RWPE1 (cell line): Measurements from ENCODE around the gene EIF3A.

Experiments
- CTCF ChIA-PET: fragments of 350-600 bp; sonication (Branson Sonifier 250); formaldehyde crosslinking; extraction: SDS; loops from one replicate; lab custom pipeline; 2021; lab: Yijun Ruan, JAX
- POLR2A ChIA-PET: fragments of 400-600 bp; formaldehyde crosslinking; extraction: SDS; loops from one replicate; lab custom pipeline; 2020; ENCODE audit warnings: antibody characterized with exemption; ENCODE audit not compliant: low non-redundant PET; lab: Yijun Ruan, JAX
- DNase-seq: peaks from one replicate; pipeline ENCODE4 v3.0.0; 2012; ENCODE audit warnings: low spot score
- H3K27ac ChIP-seq: fragments of 450-650 bp; 2 replicates; pipeline ENCODE4 v1.5.1; 2017
- TF ChIP-seq, protein P1 (sequence below): fragments of 450-650 bp; conservative IDR thresholded peaks from 2 replicates; pipeline ENCODE4 v1.5.1; 2017; ENCODE audit warnings: low read depth, mild to moderate bottlenecking

EIF3A gene

GRCh38 chr10:119078422-119079179 is 2.0 kb downstream of the EIF3A start:
- CTCF ChIA-PET: no interaction called here

DNA sequence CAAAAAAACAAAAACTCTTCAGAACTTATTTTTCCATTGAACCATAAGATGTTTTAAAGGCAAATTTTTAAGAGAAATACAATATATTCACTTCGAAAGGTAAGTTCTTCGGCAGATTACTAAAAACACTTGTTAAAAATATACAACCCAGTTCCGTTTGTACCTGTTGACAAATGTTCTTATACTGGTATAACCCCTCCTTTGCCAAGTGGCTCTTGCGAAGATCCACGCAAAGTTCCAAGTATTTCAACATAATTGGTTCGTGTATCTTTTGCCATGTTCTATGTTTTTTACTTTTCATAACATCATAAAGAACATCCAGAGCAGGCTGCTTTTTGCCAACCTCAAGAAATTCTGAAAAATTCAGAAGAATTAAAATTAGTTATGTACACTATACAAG is 7.0 kb downstream of the EIF3A start:
- no peak overlapping the region for H3K27ac ChIP-seq
- DNase-seq: no peak
- TF ChIP-seq, protein P1, sequence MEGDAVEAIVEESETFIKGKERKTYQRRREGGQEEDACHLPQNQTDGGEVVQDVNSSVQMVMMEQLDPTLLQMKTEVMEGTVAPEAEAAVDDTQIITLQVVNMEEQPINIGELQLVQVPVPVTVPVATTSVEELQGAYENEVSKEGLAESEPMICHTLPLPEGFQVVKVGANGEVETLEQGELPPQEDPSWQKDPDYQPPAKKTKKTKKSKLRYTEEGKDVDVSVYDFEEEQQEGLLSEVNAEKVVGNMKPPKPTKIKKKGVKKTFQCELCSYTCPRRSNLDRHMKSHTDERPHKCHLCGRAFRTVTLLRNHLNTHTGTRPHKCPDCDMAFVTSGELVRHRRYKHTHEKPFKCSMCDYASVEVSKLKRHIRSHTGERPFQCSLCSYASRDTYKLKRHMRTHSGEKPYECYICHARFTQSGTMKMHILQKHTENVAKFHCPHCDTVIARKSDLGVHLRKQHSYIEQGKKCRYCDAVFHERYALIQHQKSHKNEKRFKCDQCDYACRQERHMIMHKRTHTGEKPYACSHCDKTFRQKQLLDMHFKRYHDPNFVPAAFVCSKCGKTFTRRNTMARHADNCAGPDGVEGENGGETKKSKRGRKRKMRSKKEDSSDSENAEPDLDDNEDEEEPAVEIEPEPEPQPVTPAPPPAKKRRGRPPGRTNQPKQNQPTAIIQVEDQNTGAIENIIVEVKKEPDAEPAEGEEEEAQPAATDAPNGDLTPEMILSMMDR: no peak
- ChIA-PET POLR2A (no interaction called here), CTCF (no interaction called here)

More at GRCh38 chr10:119078422-119079179, 2.0 kb downstream of the EIF3A start:
- DNase-seq: no peak
- TF ChIP-seq, protein P1: no peak
- no peak overlapping the region for H3K27ac ChIP-seq
- POLR2A ChIA-PET: interaction anchor here (0.9 kb wide), 1 partner anchor 48 kb away, joined by 3 read pairs; no protein-coding TSS in a partner anchor

- ChIA-PET CTCF (interaction anchor here (0.6 kb wide), 2 partner anchors 472 to 473 kb away, joined by 3 read pairs; partner anchors contain the start of gene RGS10), POLR2A (no interaction called here)
Observed at GRCh38 chr10:119070395-119071165, 10.0 kb downstream of the EIF3A start.

GRCh38 chr10:119061926-119062325 is 18.7 kb downstream of the EIF3A start:
- TF ChIP-seq, protein P1: no peak
- no peak overlapping the region for H3K27ac ChIP-seq
- ChIA-PET CTCF (no interaction called here), POLR2A (no interaction called here)
- no peak for DNase-seq

More at GRCh38 chr10:119070395-119071165, 10.0 kb downstream of the EIF3A start:
- TF ChIP-seq, protein P1: no peak
- H3K27ac ChIP-seq: no peak overlapping the region
- DNase-seq: no peak

- POLR2A ChIA-PET: no interaction called here
- TF ChIP-seq, protein P1: no peak
- CTCF ChIA-PET: no interaction called here
- no peak overlapping the region for H3K27ac ChIP-seq
- DNase-seq: no peak
Observed at GRCh38 chr10:119061352-119061751, 19.3 kb downstream of the EIF3A start.

GRCh38 chr10:119060107-119060506 is 20.5 kb downstream of the EIF3A start:
- TF ChIP-seq, protein P1: no peak
- ChIA-PET POLR2A (interaction anchor here (0.5 kb wide), 1 partner anchor 12 kb away, joined by 4 read pairs; no protein-coding TSS in a partner anchor), CTCF (interaction anchor here (0.7 kb wide), 1 partner anchor 28 kb away, joined by 4 read pairs; no protein-coding TSS in a partner anchor)
- no peak overlapping the region for H3K27ac ChIP-seq
- DNase-seq: no peak
